GM18858 (cell line): ENCODE data around the gene RRP36.
"Not testable (repeated sequence)": the region's sequence is repeated elsewhere in the genome, so short reads cannot be mapped to it uniquely, and the experiment has no call there.

ENCODE experiments used
- ATAC-seq: cut with Tn5 transposase; IDR thresholded peaks from one replicate; pipeline ENCODE4 v1.9.1; 2021; ENCODE audit not compliant: unreplicated experiment

Gene RRP36

GRCh38 chr6:43036712-43037111 lies 15.3 kb downstream of the RRP36 start:
- no peak for ATAC-seq

DNA sequence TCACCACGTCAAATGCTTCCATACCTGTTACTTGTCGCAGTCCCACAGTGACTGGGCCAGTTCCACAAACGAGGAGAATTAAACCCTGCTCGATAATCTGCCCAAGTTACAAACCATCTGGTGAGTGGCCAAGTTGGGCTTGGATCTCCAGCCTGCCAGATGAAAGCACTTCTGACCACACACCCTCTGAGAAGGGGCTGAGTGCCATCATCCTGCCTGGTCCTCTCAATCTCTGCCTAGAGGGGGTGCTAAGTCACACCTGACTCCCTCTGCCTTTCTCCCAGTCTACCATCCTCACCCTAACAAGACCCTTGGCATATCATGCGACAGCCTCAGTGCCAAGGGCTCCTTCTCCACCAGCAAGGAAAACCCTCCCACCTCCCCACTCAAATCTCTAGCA lies 15.8 kb downstream of the RRP36 start:
- ATAC-seq, result no peak

DNA sequence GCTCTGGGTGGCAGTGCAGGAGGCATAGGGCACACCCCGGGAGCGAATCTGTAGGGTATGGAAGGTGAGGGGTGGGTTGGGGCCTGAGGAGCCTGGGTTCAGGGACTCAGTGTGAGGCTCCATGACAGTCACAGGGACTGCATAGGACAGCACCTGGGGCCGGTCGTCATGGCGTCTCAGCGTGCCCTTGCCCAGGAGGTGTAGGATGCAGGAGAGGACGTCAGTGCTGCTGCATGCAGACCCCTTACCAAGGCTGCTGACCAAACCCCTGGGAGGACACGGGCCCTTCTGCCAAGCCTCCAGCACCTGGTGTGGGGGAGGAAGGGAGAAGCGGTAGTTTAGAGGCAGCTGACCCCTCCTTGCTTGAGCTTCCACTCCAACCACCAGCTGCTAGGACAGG lies 16.3 kb downstream of the RRP36 start:
- ATAC-seq, result no peak

GRCh38 chr6:43038727-43039126 lies 17.3 kb downstream of the RRP36 start:
- no peak for ATAC-seq

DNA sequence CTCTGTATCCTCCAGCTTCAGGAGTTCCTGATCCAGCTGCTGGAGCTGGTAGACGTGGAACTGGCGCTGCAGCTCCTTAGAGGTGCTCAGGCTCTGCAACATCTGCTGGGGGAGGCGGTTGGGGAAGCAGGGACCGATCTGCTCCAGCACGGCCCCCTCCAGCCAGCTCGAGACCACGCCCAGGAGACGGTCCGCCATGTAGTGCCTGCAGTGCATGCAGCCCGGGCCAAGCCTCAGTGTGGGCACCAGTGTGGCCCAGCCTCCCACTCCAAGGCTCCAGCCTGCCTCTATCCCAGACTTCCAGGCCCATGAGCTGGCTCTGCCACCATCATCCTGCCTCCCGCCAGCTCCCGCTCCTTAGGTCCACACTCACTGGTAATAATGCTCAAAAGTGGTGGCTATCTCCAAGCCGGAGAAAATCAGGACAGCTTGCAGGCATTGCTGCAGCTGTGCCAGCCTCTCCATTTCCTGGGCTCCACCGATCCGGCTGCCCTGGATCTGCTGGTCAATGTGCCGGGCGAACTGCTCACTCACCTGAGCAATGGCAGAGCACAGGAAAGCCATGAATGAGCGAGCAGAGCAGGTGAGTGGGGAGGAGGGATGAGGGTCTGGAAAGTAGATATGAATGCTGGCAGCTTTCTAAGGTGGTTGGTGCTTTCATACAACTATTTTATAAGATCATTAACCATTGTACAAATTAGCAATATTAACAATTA lies 19.3 kb downstream of the RRP36 start:
- ATAC-seq, result no peak

- ATAC-seq, result not testable (repeated sequence)
These were observed 20.1 kb downstream of the RRP36 start for GRCh38 chr6:43041475-43041874.

- no peak for ATAC-seq
These were observed 21.9 kb downstream of the RRP36 start for GRCh38 chr6:43043310-43043709.

DNA sequence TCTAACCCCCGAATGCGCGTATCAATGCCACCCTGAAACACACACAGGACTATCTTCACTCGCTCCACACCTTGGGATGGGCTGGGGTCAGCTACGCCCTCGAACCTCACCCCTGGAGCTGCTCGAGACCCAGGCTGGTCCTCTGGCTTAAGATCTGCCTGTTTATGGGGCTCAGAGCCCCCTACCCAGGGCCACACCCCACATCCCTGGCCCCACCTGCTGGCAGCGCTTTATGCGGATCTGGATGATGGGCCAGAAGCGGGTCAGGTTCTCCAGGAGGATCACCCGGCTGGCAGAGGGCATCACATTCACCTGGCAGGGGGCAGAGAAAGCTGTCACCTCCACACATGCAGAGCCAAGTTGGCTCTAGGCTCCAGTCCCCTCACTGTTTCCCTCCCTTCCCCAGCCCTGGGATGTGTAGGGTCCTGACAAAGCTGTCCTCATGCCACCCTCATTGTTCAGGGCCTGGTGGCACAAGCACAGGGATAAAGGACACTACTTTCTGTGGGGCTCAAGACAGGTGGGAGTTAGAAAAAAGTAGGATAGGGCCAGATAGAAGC lies 24.0 kb downstream of the RRP36 start:
- ATAC-seq, result no peak

DNA sequence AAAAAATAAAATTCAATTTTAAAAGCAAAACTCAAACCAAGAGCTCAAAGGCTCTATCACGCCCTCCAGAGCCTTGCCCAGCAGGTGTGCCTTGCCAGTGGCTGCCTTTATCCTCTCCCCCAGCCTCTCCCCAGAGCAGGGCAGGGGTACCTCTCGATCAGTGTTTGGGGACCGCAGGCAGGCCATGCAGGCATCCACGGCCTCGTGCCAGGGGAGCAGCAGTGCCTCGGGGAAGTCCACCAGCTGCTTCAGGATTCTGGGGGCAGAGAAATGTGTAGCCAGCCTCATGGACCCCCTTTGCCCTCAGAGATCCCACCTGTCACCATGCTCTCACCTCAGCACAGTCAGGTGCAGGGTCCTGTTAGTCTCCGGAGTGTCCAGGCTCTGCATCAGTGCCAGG lies 26.6 kb downstream of the RRP36 start:
- ATAC-seq, result no peak

DNA sequence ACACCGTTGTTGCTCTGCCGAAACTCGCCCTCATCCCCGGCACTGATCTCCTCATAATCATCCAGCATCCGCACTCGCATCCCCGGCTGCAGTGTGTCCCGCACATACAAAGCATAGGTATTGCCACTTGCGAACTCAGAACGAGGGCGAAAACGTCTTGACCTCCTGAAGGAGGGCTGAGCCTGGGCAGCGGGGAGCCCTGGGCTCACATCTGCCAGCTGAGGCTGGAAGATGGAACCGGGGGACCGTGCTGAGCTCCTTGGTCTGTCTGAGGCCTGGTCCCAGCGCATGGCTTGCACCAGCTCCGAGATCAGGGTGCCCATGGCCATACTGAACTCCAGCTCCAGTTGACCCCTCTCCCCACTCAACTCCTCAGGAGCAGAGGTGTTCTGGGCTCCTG lies 29.6 kb downstream of the RRP36 start:
- ATAC-seq, result no peak

DNA sequence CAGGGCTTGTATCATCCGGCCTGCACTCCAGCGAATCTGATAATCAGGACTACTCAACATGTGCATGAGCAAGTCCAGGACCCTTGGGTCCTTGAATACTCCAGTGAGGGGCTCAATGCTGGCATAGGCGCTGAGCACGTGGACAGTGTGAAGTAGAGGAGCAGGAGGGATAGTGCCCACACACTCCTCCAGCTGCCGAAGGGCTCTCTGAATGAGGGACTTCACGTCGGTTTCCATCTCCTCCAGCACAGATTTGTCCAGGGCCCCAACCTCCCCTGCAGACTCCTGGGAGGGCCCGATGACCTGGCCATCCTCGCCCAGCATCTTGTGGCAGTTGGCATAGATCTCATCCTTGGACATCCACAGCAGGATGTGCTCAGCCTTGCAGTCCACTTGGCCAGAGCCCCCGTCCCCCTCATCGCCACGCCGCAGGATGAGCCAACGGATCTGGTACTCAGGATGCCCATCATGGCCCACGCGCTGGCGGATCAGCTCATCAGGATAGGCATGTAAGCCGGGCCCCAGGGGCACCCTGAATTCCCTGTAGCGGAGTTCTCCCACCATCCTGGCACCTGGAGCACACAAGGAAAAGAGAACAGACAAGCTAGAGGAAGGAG lies 30.9 kb downstream of the RRP36 start:
- ATAC-seq, result no peak

GRCh38 chr6:43052842-43053544 lies 31.6 kb downstream of the RRP36 start:
- peak; percentile 8 for ATAC-seq

GRCh38 chr6:43053545-43054205 lies 32.3 kb downstream of the RRP36 start, which contains the start of gene CUL7:
Gene CUL7, minus strand, starts transcription at chr6:43053851. Its CDS starts 1,063 bp downstream, at chr6:43052788.
- ATAC-seq, result peak; percentile 60

DNA sequence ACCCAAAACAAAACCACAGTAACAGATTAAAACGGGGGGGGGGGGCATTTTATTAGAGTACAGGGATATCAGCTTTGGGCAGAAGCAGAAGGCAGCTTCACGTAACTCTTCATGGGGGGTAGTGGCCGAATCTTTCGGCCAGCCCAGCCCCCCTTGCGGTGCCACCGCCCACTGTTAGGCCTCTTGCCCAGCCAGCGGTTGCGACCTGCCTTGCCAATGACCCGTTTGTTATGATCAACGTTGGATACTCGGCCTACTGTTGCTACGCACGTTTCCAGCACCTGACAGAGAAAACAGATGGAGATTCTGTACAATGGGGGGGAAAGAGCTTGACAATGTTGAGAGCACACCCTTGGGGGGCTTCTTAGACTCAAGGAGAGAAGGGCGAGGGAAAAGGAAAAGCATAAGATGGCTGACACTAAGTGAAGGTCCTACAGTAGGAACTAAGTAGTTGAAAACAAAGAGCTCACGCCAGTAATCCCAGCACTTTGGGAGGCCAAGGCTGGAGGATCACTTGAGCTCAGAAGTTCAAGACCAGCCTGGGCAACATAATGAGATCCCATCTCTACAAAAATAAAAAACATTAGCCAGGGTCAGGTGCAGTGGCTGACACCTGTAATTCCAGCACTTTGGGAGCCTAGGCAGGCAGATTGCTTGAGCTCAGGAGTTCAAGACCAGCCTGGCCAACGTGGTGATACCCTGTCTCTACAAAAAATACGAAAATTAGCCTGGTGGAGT lies 33.0 kb downstream of the RRP36 start:
- ATAC-seq, result no peak

DNA sequence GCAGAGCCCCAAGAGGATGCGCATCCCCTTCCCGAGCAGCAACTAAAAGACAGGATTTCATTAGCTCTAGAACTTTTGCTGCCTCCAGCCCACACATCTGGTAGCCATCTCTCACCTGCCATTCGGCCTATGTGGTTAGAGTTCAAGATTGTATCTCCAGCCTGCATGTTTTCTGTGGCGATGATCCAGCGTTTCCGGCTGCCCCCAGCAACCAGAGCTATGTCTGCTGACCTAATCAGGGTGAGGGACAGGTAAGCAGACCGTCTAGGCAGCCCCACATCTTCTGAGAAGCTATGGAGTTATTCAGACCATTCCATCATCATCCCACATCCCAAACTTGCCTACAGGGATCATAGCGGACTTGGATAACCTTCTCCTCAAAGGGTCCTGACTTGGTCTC lies 34.5 kb downstream of the RRP36 start:
- no peak for ATAC-seq

- no peak for ATAC-seq
These were observed 37.1 kb downstream of the RRP36 start for GRCh38 chr6:43058531-43058930.

- ATAC-seq, result peak; percentile 76
These were observed 38.0 kb downstream of the RRP36 start, which contains the start of the genes KLC4 and MRPL2 for GRCh38 chr6:43059168-43060033. Gene KLC4, plus strand, starts transcription at chr6:43059631. Its CDS starts 1,705 bp downstream, at chr6:43061336. Gene MRPL2, minus strand, starts transcription at chr6:43059434. Its CDS starts 53 bp downstream, at chr6:43059381.

- no peak for ATAC-seq
These were observed 38.8 kb downstream of the RRP36 start for GRCh38 chr6:43060034-43060754.
